Astrocyte (in vitro differentiated cells and primary cell): ENCODE data around the gene TNPO1. TPM values are rescaled to one million over a fixed set of nuclear protein-coding genes. Genes with fewer than 3 reads are reported as not detected.

Source experiments
- microRNA-seq: library from miRNA; unstranded; fragments of <30 nt; microRNA quantifications from one replicate; pipeline ENCODE4 v1.2.0, GENCODE V29; 2020
- total RNA-seq: library from RNA; stranded (reverse); gene quantifications from 2 replicates; pipeline ENCODE4 v1.2.1, GENCODE V29; 2021

TNPO1 gene
- total RNA-seq, 1 donor from 2014 or later: 184 TPM

Small RNA genes lying within 50 kb of the gene (microRNA-seq; reads per million reads assigned to microRNA genes)
- 2.5 reads per million for gene MIR4804

Other genes with a start within 250 kb of the TNPO1 start
- 15.6 and 20.7 TPM in 2 replicates for gene FCHO2, start 139.4 kb downstream of the TNPO1 start, total RNA-seq